ENCODE measurements around the gene KCNMB1.
A peak's percentile ranks its signal among the peaks of the same experiment; 100 is the strongest.

The KCNMB1 gene, protein sequence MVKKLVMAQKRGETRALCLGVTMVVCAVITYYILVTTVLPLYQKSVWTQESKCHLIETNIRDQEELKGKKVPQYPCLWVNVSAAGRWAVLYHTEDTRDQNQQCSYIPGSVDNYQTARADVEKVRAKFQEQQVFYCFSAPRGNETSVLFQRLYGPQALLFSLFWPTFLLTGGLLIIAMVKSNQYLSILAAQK

DNA sequence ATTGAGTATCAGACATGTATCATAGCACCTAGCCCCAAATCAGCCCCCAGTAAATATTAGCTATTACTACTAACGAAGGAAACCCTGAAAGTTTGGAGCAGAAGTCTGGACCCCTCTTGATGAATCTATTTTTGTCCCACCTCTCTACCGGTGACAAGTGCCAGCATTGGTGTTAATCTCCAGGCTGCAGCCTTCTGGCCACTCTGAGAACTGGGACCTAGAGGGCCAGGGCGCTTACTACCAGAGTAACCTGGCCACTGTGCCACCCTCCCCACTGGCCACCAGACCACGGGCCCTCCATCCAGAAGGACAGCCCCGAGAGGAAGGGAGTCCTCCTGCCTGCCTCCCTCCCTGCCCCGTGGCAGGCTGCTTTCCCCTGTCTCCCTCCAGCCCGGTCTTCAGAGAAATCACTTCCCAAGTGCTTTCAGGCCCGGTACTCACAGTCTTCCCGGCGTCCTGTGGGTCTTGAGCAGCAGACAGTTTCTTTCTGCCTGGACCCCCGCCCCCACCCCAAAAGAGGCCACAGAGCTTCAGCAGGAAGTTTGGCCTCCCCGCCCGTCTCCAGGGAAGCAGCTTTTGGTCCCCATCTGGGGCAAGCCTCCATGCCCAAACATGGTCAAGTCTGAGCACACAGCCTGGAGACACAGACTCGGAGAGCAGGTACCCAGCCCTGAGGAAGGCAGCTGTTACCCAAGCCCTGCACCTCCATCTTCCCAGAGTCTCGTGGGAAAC lies at the start of gene KCNMB1:
Gene KCNMB1, minus strand, starts transcription at position 550 of the 732 bp plus-strand sequence. CDS start 3,920 bp downstream, outside the sequence.
- no peak for DNase-seq

DNA sequence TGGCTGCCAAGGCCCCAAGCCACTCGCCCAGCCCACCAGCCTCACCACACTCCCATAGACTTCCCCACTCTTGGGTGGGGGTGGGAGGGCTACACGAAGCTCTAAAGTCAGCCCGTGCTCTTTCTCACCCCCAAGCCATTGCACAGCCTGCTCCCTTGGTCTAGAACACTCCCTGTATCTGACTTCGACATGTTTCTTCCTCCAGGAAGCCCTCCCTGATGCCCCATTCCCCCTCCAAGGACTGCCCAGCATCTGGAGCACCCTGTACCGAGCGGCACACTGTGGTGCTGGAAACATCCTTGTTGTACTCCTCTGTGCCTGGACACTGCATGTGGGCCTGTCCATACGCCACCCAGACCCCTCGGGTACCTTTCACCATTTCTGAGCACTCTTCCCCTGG lies 49.4 kb upstream of the KCNMB1 start:
- peak; percentile 27 for DNase-seq

DNA sequence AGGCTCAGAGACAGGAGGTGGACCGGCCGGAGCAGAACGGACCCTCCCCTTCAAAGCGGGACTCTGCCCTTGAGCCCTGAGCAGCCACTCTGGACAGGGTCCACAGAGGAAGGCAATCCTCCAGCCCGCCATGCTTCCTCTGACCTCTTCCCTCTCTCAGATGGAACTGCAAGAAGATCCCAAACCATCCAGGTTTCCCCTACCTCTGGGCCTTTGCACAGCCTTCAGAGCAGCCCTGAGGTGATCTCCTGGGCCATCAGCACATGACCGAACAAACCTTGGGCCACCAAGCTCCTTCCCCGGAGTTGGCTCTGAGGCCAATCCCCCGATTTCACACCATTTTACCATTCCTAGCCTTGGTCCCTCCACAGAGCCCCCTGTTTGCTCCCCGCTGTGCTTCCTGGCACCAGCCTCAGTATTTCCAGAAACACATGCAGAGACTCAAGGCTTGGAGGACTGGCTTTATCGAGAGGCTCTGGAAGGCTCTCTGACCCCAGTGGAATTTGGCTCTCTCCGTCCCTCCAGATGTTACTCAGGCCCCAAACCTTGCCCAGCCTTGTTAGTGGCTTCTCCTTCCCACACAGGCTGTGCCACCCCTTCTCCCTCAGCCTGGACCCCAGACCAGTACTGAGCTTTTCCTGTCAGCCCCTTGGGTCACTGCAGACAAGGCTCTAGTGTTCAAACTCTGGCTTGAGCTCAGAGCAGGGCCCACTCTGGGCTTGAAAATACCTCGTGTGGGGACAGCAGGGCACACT lies 48.6 kb upstream of the KCNMB1 start:
- DNase-seq = peak; percentile 35

DNA sequence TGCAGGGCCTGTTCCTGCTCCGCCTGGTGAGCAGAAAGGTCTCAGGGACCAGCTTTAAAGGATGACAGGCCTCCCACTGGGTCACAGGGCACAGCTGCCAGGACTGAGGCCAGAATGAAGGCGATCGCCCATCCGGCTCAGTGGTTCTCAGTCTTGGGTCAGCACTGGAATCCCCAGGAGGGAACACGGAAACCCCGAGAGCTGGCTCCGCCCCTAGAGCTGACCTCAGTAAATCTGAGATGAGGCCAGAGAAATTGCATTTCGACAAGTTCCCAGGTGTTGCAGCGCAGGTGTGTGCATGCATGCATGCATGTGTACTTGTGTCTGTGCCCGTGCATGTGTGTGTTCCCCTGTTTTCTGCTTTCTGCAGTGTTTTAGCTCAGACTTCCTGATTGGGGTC lies 47.2 kb upstream of the KCNMB1 start:
- DNase-seq = peak; percentile 49

DNA sequence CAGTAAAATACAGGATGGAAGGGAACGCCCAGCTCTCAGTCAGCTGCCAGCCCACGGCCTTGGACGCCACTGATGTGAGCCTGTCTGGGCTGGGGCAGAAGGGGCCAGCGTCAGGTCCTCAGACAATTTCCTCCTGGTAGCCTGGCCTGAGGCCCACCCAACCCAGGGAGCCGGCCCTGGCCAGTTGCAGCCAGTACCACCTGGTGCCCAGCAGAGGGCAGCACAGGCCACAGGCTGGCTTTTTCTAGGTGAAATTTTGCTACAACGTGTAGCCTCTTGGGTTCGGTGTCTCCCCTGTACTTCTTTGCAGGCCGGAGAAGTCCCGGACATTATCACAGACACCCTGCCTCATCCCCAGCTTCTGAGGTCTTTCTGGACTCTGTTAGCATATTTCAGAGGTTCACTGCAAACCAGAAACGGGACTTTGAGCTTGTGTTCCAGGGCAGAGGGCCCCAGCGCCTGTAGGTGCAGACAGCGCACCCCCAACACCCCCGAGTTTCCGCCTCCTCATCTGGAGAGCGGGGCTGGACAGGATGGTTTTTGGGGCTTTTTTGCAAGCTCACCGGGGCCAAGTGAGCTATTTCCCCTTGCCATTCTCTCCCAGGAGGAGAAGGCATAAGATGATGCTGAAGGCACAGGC lies 45.9 kb upstream of the KCNMB1 start:
- DNase-seq = peak; percentile 82

DNA sequence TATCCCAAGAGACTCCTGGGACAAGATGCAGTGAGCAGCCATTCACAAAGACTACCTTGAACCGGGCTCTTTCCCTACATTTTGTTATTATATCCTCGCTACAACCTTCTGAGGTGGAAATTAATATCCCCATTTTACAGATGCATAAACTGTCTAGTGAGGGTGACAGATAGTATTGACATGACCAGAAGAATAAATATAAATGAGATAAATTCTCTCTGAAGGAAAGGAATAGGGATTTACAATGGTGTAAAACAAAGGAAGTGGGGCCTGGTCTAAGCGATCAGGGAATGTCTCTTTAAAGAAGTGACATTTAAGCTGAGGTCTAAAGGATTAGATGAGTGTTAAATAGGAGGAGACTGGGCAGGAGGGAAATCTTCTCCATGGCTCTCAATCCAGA lies 43.5 kb upstream of the KCNMB1 start:
- no peak for DNase-seq

DNA sequence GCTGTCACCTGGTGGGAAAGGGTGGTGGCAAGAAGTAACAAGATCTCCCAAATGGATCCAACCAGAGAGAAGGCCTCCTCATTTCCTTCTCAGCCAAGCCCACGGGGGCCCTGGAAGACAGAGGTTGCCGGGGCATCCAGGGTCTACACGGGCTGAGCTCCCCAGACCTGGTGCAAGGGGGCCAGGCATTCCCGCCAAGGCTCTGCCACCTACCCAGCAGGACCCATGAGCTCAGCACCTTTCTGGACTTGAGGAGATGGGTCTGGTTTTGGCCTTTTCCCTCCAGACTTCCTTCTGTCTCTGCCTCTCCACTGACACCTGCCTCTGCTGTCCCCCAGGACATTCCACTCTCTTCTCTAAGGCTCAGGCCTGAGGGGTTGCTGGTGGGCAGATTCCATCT lies 42.4 kb upstream of the KCNMB1 start:
- DNase-seq = no peak

DNA sequence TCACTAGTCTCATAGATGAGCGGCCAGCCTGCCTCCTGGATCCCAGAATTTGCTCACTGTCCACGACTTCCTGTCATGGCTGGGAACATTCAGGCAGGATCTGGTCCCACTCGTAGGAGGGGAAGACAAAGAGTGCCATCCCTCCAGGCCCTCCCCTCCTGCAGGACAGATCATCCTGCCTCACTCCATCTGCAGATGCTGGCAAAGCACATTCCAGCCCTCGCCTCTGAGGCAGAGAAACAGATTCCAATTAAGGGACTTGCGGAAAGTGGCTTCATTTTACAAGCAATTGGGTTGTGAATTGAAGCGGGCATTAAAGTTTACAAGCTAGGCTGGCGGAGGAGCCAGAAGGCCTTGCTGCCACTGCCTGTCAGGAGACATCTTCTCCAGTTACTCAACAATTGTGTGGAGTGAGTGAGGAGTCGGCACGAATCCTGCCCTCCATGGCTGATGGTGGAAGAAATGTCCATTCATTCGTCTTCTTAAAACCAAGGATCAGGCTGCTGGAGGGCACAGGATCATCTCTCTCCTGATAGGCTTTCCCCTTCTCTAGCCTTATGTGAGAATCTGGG lies 41.8 kb upstream of the KCNMB1 start:
- DNase-seq = peak; percentile 89

DNA sequence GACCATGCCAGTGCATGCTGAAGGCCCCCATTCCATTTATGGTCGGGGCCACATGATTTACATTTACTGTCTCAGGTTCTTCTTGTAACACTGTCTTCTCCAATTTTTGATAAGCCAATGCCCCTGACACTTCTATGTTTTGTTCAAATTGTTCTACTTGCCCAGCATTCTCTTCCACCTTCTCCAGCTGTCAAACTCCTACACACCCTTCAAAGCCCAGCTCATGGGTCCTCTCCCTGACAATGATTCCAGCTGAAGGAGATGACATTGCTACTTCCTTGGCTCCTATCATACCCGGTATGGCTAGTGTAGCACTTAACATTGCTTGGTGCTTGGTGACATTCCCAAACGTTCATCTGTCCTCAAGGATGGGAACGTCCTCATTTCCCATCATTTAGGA lies 41.1 kb upstream of the KCNMB1 start:
- DNase-seq = no peak

DNA sequence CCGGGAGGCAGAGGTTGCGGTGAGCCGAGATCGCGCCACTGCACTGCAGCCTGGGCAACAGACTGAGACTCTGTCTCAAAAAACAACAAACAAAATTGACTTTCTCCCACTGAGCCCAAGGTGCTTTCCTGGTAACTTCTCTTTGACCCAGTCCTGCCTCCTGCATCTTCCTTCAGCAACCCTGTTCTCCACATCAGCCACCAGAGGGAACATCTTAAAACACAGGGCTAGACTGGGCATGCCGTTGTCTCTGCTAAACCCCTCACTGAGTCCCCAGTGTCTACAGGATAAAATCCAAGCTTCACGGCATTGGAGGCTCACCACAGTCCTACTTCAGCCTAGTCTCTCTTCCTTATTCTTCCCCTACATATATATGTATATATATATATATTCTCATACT lies 39.8 kb upstream of the KCNMB1 start:
- no peak for DNase-seq

DNA sequence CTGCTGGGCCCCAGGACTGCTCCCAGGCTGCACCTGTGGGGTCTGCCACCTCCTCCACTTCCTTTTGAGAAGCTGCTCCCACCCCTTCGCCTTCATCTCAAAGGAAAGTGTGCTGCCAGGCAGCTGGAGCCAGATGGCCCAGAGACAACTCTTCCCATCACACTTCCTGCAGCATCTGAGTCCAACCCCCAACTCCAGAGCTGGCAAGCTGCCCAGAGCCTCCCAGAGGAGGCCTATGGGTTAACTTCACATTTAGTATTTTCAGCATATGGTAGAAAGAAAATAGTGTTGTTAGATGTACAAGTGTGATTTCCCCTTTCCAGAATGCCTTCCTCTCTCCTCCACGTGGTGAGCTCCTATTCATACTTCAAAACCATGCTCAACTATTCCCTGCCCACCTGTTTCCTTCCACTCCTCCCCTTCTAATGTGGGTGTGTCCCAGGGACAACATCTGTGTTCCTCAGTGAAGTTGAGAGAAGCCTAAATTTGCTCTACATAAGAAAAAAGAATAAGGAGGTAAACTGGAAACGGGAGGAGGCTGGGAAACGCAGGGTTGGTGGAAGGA lies 38.6 kb upstream of the KCNMB1 start:
- DNase-seq = no peak

DNA sequence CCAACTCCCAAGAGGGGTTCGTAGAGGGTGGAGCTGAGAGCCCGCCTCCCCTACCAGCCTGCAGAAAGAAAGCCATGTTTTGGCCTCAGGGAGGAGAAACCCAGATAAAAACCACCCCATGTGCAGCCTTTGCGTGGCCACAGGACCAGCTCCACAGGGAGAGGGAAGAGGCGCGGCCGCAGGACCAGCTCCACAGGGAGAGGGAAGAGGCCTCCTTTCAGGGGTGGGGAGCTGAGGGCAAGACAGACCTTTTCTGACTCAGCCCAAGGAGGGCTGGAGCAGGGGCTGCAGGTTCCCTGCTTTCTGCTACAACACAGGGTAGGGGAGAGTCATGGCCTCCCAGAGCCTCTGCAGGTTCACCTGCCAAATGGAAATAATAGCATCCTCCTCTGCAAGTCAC lies 37.6 kb upstream of the KCNMB1 start:
- DNase-seq = no peak

DNA sequence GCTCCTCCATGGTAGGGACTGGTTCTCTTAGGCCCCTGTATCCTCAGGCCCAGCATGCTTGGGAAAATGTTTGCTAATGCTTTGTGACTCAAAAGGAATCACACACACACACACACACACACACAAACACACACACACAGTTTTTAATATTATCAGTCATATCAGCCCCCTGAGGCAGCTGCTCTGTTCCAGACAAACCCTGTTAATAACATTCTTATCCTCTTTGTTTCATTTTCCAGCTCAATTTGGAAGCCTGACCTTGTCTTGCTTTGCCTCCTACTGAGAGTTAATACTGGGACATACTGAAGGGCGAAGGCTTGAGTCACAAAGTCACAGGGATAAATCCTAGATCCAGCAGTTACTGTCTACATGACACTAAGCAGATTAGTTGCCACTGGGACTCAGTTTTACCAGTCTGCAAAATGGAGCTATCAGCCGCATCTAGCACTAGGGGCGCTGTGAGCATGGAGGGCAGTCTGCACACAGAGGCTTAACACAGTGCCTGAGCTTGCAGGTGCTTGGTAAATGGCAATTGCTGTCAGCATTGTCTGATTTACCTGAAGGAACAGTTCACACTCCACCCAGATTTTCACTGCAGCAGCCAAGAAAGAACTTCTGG lies 37.1 kb upstream of the KCNMB1 start:
- DNase-seq = no peak

DNA sequence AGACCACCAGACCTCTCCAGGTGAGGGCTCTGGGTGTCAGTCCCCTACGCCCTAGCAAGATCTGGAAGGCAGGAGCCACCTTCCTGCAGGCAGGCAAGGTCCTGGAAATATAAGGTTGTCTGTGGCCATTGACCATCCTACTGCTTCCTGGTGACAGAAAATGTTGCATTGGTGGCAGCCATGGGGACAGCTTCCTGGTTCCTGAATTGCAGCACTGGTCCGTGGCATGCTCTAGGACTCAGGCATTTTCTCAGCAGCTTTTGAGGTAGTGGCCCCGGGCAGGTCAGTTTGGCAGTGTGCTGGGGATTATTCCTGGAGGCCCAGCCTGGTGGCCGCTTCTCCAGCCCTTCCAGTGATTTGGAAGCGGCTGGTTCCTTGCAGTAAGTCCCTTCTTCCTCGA lies 36.6 kb upstream of the KCNMB1 start:
- no peak for DNase-seq

DNA sequence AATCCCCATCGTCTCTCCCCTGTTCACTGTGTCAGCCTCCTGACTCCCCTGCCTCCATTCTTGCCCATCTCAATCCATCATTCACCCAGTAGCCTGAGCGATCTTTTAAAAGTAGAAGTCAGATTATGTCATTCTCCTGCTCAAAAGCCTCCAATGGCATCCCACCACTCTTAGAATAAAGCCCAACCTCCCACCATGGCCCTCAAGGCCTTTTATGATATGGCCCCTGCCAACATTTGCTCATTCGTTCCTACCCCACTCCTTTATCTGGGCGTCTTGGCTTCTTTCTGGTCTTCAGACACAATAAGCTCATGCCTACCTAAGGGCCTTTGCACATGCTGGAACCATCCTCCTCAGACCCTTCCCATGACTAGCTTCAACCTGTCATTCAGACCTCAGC lies 35.5 kb upstream of the KCNMB1 start:
- DNase-seq = no peak

DNA sequence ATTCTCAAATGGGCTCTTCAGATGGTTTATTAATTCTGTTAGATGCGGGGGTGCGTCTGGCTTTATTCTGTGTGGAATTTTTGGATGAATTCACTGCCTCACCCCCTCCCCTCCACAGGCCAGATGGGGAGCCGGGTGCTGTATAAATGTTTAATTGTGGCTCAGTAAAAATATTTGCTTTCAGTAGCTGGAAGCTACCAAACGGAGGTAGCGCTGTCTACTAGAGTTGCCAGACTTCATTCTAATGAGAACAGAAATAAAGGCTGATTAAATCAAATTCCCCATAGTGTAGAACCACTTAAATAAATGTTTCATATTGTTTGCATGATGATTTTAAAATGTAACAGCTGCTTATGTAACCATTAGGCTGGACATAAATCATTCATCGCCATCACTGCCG lies 34.5 kb upstream of the KCNMB1 start:
- DNase-seq = no peak

DNA sequence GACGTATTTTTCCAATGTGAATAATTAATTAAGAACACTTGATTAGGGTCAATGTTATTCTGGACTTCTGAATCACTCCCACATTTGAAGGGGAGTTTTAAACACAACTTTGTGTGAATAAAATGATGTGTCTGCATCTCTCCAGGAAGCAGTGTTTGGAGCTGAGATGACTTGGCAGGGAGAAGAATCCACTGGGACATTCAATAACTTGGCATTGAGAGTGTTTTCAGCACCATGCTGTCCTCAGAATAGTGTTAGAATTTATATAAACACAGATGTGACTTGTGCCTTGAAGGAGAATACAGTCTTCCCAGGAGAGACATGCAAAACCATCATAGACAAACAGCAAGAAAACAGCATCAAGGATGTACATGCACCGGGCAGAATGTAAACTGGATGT lies 32.7 kb upstream of the KCNMB1 start:
- no peak for DNase-seq

DNA sequence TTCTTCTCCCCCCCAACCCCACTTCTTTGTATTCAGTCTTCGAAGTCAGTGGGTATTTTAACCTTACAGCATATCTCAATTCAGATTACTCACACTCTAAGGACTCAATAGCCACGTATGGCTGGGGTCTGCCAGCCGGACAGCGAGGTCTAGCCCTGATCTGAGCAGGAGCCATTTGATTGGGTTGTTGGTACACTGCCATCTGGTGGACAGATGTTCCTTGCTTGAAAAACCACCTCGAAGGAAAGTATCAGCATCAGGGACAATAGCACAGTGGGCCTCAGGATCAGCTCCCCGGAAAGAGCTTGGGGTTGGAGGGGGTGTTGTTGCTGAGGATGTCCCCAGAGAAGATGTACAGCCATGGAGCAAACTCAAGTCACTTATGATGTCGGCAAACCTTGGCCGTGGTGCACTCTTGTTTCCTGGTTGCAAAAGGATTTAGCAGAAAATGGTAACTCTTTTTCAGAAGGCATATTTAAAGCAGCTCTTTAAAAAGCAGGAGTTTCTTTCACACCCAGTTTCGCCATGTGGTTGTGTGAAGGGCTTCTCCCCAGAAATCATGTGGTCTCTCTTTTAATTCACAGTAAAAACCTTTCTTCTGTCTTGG lies 31.7 kb upstream of the KCNMB1 start:
- DNase-seq = peak; percentile 84

DNA sequence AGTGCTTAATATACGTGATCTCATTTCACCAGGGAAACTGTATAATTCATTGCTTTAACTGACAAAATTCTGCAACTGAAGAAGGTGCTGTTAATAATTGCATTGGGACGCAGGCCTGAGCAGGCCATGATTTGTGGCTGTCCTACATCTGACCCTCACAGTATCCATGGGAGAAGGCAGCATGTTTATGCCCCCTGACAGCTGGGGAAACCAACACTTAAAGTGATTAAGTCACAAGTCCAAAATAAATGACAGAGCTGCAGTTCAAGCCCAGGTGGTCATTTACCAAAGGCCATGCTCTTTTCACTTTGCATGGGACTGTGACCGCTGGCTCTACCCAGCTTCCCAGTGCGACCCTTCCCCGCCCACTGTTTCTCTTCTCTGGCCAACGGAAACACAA lies 30.5 kb upstream of the KCNMB1 start:
- DNase-seq = no peak

DNA sequence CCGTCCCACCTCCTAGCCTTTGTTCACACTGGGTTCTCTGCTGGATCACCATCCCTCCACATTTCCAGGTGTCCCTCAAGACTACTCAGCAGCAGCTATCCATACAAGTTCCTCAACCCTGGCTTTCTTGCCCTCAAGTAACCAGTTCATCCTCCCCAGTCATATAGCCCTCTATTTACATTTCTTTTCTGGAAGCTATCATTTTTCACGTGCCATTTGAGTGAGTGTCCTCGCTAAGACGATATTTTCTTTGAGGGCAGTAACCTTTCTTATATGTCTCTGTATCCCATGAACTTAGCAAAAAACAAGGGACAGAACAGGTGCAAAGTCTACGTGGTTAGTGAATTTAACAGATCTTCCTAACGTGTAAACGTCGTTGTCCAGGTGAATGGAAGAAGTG lies 29.6 kb upstream of the KCNMB1 start:
- DNase-seq = no peak

DNA sequence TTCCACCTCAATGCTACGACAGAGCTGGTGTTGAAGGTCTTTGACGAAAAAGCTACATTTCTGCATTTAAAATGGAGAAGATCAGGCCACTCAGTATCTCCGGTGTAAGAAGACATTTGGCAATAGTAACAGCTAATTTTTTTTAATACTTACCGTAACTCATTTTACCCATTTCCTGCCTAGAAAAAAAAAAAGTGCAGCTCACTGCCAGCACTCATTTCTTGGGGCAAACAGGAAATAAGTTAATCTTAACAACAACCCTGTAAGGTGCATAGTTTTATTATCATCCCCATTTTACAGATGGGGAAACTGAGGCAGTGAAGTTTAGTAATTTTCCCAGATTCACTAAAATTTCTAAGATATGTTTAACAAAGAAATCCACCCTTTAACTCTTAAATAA lies 27.4 kb upstream of the KCNMB1 start:
- no peak for DNase-seq

DNA sequence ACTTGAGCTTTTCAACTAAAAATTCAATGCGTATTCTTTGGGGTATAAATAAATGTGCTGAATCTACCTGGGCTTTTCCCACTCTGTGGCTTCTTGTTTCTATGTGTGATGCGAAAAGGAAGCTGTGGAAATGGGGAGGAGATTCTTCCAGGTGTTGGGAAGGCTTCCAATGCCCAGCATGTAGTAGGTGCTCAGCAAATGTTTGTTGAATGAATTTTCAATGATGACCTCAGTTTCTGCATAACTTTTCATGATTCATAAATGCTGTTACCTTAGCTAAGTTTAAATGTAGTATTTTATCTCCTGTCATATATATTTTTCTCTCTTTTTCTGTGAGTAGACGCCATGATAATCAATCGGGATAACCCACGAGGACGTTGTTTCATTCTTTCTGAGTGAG lies 25.6 kb upstream of the KCNMB1 start:
- no peak for DNase-seq
